ENCODE data around the gene PTPRF.

Gene PTPRF

GRCh38 chr1:43598622-43599021, 67.9 kb downstream of the PTPRF start:
- no peak for DNase-seq (ENCODE audit: low spot score)
- H3K23ac ChIP-seq (ENCODE audit: low read depth, low read length, poor library complexity) = no peak overlapping the region
- WGBS, 2 donors (ENCODE audit: extremely low coverage in 2 of 2, insufficient read length in 2 of 2, insufficient replicate concordance in 1 of 2) = no CpG with 5 or more reads among the region's 11 CpGs

GRCh38 chr1:43600033-43601020, 69.6 kb downstream of the PTPRF start:
- H3K18ac ChIP-seq (ENCODE audit: low read length) = no peak overlapping the region
- no peak overlapping the region for H2BK5ac ChIP-seq (ENCODE audit: low read length)
- no CpG with 5 or more reads among the region's 19 CpGs for WGBS, 2 donors (ENCODE audit: extremely low coverage in 2 of 2, insufficient read length in 2 of 2, insufficient replicate concordance in 1 of 2)
- no peak overlapping the region for H2BK120ac ChIP-seq (ENCODE audit: low read depth, low read length)
- no peak overlapping the region for H2AK5ac ChIP-seq (ENCODE audit: low read depth, low read length)
- no peak overlapping the region for H2BK15ac ChIP-seq (ENCODE audit: low read length)
- H3K9ac ChIP-seq (ENCODE audit: low read depth, low read length, poor library complexity) = peak overlapping the region; percentile 76
- no peak overlapping the region for H3K4me3 ChIP-seq (ENCODE audit: low read length in 2 of 2)
- no peak overlapping the region for H4K91ac ChIP-seq (ENCODE audit: low read depth, low read length, poor library complexity)
- peaks cover 10% of the 10 kb centered on the region for H3K79me1 ChIP-seq (ENCODE audit: low read depth, low read length)
- peak overlapping the region; percentile 25 for H3K14ac ChIP-seq (ENCODE audit: low read length)
- H2BK12ac ChIP-seq (ENCODE audit: low read length) = no peak overlapping the region
- peaks cover 0 to 4% of the 10 kb centered on the region in 2 donors for H3K4me1 ChIP-seq (ENCODE audit: control insufficient read depth in 2 of 2, insufficient read depth in 1 of 2, low read depth in 1 of 2, low read length in 2 of 2)
- H3K9me3 ChIP-seq (replicated peaks in 1 of 2; ENCODE audit: control insufficient read depth in 2 of 2, insufficient read depth in 1 of 2, low read depth in 1 of 2, low read length in 2 of 2) = no peaks in the 10 kb centered on the region
- no peak overlapping the region for H2AFZ ChIP-seq (ENCODE audit: low read length)
- H3K23ac ChIP-seq (ENCODE audit: low read depth, low read length, poor library complexity) = no peak overlapping the region
- DNase-seq (ENCODE audit: low spot score) = no peak
- H3K4ac ChIP-seq (ENCODE audit: low read length) = no peak overlapping the region
- no peaks in the 10 kb centered on the region for H3K27me3 ChIP-seq (ENCODE audit: control insufficient read depth in 3 of 3, insufficient read depth in 3 of 3, low read depth in 1 of 3, low read length in 3 of 3)
- no peak overlapping the region for H3K4me2 ChIP-seq (ENCODE audit: insufficient read depth, low read length, poor library complexity, severe bottlenecking)
- H4K8ac ChIP-seq (ENCODE audit: low read depth, low read length) = no peak overlapping the region
- no peak overlapping the region for H3K27ac ChIP-seq (replicated peaks; ENCODE audit: low read length)
- peaks cover 56 to 75% of the 10 kb centered on the region in 2 donors for H3K36me3 ChIP-seq (replicated peaks in 1 of 2; ENCODE audit: control insufficient read depth in 2 of 2, insufficient read depth in 2 of 2, low read length in 2 of 2)

More at GRCh38 chr1:43598622-43599021, 67.9 kb downstream of the PTPRF start:
- no peak overlapping the region for H2BK120ac ChIP-seq (ENCODE audit: low read depth, low read length)
- no peak overlapping the region for H4K91ac ChIP-seq (ENCODE audit: low read depth, low read length, poor library complexity)
- no peak overlapping the region for H3K4me3 ChIP-seq (ENCODE audit: low read length in 2 of 2)
- H3K4me2 ChIP-seq (ENCODE audit: insufficient read depth, low read length, poor library complexity, severe bottlenecking) = no peak overlapping the region
- peaks cover 10% of the 10 kb centered on the region for H3K79me1 ChIP-seq (ENCODE audit: low read depth, low read length)
- H2BK15ac ChIP-seq (ENCODE audit: low read length) = no peak overlapping the region
- H3K27ac ChIP-seq (replicated peaks; ENCODE audit: low read length) = no peak overlapping the region
- no peak overlapping the region for H3K9ac ChIP-seq (ENCODE audit: low read depth, low read length, poor library complexity)
- peaks cover 0 to 4% of the 10 kb centered on the region in 2 donors for H3K4me1 ChIP-seq (ENCODE audit: control insufficient read depth in 2 of 2, insufficient read depth in 1 of 2, low read depth in 1 of 2, low read length in 2 of 2)
- H3K36me3 ChIP-seq (replicated peaks in 1 of 2; ENCODE audit: control insufficient read depth in 2 of 2, insufficient read depth in 2 of 2, low read length in 2 of 2) = peaks cover 47 to 66% of the 10 kb centered on the region in 2 donors
- H2BK5ac ChIP-seq (ENCODE audit: low read length) = no peak overlapping the region
- H3K4ac ChIP-seq (ENCODE audit: low read length) = no peak overlapping the region
- no peak overlapping the region for H2BK12ac ChIP-seq (ENCODE audit: low read length)
- H3K18ac ChIP-seq (ENCODE audit: low read length) = no peak overlapping the region
- H2AK5ac ChIP-seq (ENCODE audit: low read depth, low read length) = no peak overlapping the region
- no peak overlapping the region for H3K14ac ChIP-seq (ENCODE audit: low read length)
- H3K27me3 ChIP-seq (ENCODE audit: control insufficient read depth in 3 of 3, insufficient read depth in 3 of 3, low read depth in 1 of 3, low read length in 3 of 3) = no peaks in the 10 kb centered on the region
- H2AFZ ChIP-seq (ENCODE audit: low read length) = no peak overlapping the region
- H4K8ac ChIP-seq (ENCODE audit: low read depth, low read length) = no peak overlapping the region
- no peaks in the 10 kb centered on the region for H3K9me3 ChIP-seq (replicated peaks in 1 of 2; ENCODE audit: control insufficient read depth in 2 of 2, insufficient read depth in 1 of 2, low read depth in 1 of 2, low read length in 2 of 2)

GRCh38 chr1:43602990-43603389, 72.3 kb downstream of the PTPRF start:
- Histone ChIP-seq H3K4me3 (ENCODE audit: low read length in 2 of 2) (no peak overlapping the region), H3K4me1 (ENCODE audit: control insufficient read depth in 2 of 2, insufficient read depth in 1 of 2, low read depth in 1 of 2, low read length in 2 of 2) (peaks cover 0 to 4% of the 10 kb centered on the region in 2 donors), H3K79me1 (ENCODE audit: low read depth, low read length) (peaks cover 6% of the 10 kb centered on the region), H3K4ac (ENCODE audit: low read length) (no peak overlapping the region), H3K27ac (replicated peaks; ENCODE audit: low read length) (no peak overlapping the region), H2BK15ac (ENCODE audit: low read length) (no peak overlapping the region), H2AK5ac (ENCODE audit: low read depth, low read length) (no peak overlapping the region), H4K8ac (ENCODE audit: low read depth, low read length) (no peak overlapping the region), H3K14ac (ENCODE audit: low read length) (peak overlapping the region; percentile 22), H3K9me3 (replicated peaks in 1 of 2; ENCODE audit: control insufficient read depth in 2 of 2, insufficient read depth in 1 of 2, low read depth in 1 of 2, low read length in 2 of 2) (peaks cover 0 to 4% of the 10 kb centered on the region in 2 donors), H2BK12ac (ENCODE audit: low read length) (peak overlapping the region; percentile 14), H2BK120ac (ENCODE audit: low read depth, low read length) (no peak overlapping the region), H3K23ac (ENCODE audit: low read depth, low read length, poor library complexity) (peak overlapping the region; percentile 87), H3K36me3 (replicated peaks in 1 of 2; ENCODE audit: control insufficient read depth in 2 of 2, insufficient read depth in 2 of 2, low read length in 2 of 2) (peaks cover 60 to 85% of the 10 kb centered on the region in 2 donors), H3K27me3 (ENCODE audit: control insufficient read depth in 3 of 3, insufficient read depth in 3 of 3, low read depth in 1 of 3, low read length in 3 of 3) (no peaks in the 10 kb centered on the region), H2AFZ (ENCODE audit: low read length) (no peak overlapping the region), H3K18ac (ENCODE audit: low read length) (peak overlapping the region; percentile 28), H3K4me2 (ENCODE audit: insufficient read depth, low read length, poor library complexity, severe bottlenecking) (no peak overlapping the region), H3K9ac (ENCODE audit: low read depth, low read length, poor library complexity) (no peak overlapping the region), H2BK5ac (ENCODE audit: low read length) (peak overlapping the region; percentile 49), H4K91ac (ENCODE audit: low read depth, low read length, poor library complexity) (no peak overlapping the region)
- DNase-seq (ENCODE audit: low spot score) = no peak
- no CpG with 5 or more reads among the region's 10 CpGs for WGBS, 2 donors (ENCODE audit: extremely low coverage in 2 of 2, insufficient read length in 2 of 2, insufficient replicate concordance in 1 of 2)

- Histone ChIP-seq H4K8ac (ENCODE audit: low read depth, low read length) (no peak overlapping the region), H3K4me3 (ENCODE audit: low read length in 2 of 2) (no peak overlapping the region), H3K4ac (ENCODE audit: low read length) (no peak overlapping the region), H3K9me3 (replicated peaks in 1 of 2; ENCODE audit: control insufficient read depth in 2 of 2, insufficient read depth in 1 of 2, low read depth in 1 of 2, low read length in 2 of 2) (peaks cover 0 to 4% of the 10 kb centered on the region in 2 donors), H2BK5ac (ENCODE audit: low read length) (no peak overlapping the region), H2BK12ac (ENCODE audit: low read length) (no peak overlapping the region), H3K23ac (ENCODE audit: low read depth, low read length, poor library complexity) (peak overlapping the region; percentile 11), H4K91ac (ENCODE audit: low read depth, low read length, poor library complexity) (no peak overlapping the region), H2BK120ac (ENCODE audit: low read depth, low read length) (no peak overlapping the region), H3K4me2 (ENCODE audit: insufficient read depth, low read length, poor library complexity, severe bottlenecking) (no peak overlapping the region), H2AK5ac (ENCODE audit: low read depth, low read length) (no peak overlapping the region), H3K27me3 (ENCODE audit: control insufficient read depth in 3 of 3, insufficient read depth in 3 of 3, low read depth in 1 of 3, low read length in 3 of 3) (no peaks in the 10 kb centered on the region), H3K18ac (ENCODE audit: low read length) (no peak overlapping the region), H2AFZ (ENCODE audit: low read length) (no peak overlapping the region), H3K79me1 (ENCODE audit: low read depth, low read length) (peaks cover 6% of the 10 kb centered on the region), H3K14ac (ENCODE audit: low read length) (no peak overlapping the region), H2BK15ac (ENCODE audit: low read length) (no peak overlapping the region), H3K27ac (replicated peaks; ENCODE audit: low read length) (no peak overlapping the region), H3K4me1 (ENCODE audit: control insufficient read depth in 2 of 2, insufficient read depth in 1 of 2, low read depth in 1 of 2, low read length in 2 of 2) (peaks cover 0 to 4% of the 10 kb centered on the region in 2 donors), H3K36me3 (replicated peaks in 1 of 2; ENCODE audit: control insufficient read depth in 2 of 2, insufficient read depth in 2 of 2, low read length in 2 of 2) (peaks cover 65 to 89% of the 10 kb centered on the region in 2 donors), H3K9ac (ENCODE audit: low read depth, low read length, poor library complexity) (no peak overlapping the region)
- no CpG with 5 or more reads among the region's 5 CpGs for WGBS, 2 donors (ENCODE audit: extremely low coverage in 2 of 2, insufficient read length in 2 of 2, insufficient replicate concordance in 1 of 2)
- no peak for DNase-seq (ENCODE audit: low spot score)
Observed at GRCh38 chr1:43604192-43604591, 73.5 kb downstream of the PTPRF start.
